ENCODE results near the gene SULT1A2. TPM values are rescaled to one million over a fixed set of nuclear protein-coding genes. Genes with fewer than 3 reads are reported as not detected.
"Not testable (repeated sequence)": the region's sequence is repeated elsewhere in the genome, so short reads cannot be mapped to it uniquely, and the experiment has no call there.

The SULT1A2 gene
- total RNA-seq, 1 donor from 2014 or later, result 1.1 TPM

DNA sequence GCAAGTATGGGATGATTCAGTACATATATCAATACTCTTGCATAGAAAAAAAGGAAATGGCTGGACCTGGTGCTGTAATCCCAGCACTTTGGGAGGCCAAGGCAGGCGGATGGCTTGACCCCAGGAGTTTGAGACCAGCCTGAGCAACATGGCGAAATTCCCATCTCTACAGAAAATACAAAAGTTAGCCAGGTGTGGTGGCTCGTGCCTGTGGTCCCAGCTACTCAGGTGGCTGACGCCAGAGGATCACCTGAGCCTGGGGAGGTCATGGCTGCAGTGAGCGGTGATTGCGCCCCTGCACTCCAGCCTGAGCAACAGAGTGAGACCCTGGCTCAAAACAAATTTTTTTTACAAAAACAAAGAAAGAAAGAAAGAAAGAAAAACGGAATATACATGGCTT, 50.2 kb downstream of the SULT1A2 start:
- Histone ChIP-seq H3K9me3 (replicated peaks) (no peaks in the 10 kb centered on the region), H3K27ac (replicated peaks) (no peak overlapping the region), H3K4me1 (no peaks in the 10 kb centered on the region), H3K4me3 (no peak overlapping the region), H3K36me3 (no peaks in the 10 kb centered on the region), H3K27me3 (ENCODE audit: low read depth) (peaks cover 5% of the 10 kb centered on the region)
- no peak for TF ChIP-seq CTCF (IDR thresholded peaks at IDR 0.05; ENCODE audit: borderline replicate concordance)
- intact Hi-C loops (cut with micrococcal nuclease), result no loop called here
- no peak for DNase-seq

GRCh38 chr16:28545964-28546363, 50.9 kb downstream of the SULT1A2 start:
- H3K4me3 ChIP-seq; H3K27ac ChIP-seq (replicated peaks); intact Hi-C loops (cut with micrococcal nuclease); H3K4me1 ChIP-seq; H3K9me3 ChIP-seq (replicated peaks); H3K27me3 ChIP-seq (ENCODE audit: low read depth); H3K36me3 ChIP-seq; DNase-seq: not testable (repeated sequence)

DNA sequence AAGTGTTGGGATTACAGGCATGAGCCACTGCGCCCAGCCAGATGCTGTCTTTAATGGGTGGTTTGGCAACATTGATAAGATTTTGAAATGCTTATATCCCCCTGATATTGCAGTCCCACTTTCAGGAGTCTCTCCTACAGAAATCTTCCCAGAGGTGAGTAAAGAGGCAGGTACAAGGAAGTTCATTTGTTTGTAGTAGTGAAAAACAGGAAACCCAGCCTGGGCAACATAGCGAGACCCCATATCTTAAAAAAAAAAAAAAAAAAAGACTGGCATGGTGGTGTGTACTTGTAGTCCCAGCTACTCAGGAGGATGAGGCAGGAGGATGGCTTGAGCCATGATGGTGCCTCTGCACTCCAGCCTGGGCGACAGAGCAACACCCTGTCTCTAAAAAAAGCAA, 51.9 kb downstream of the SULT1A2 start:
- Histone ChIP-seq H3K9me3 (replicated peaks) (no peaks in the 10 kb centered on the region), H3K27ac (replicated peaks) (no peak overlapping the region), H3K4me1 (no peaks in the 10 kb centered on the region), H3K4me3 (no peak overlapping the region), H3K36me3 (no peaks in the 10 kb centered on the region), H3K27me3 (ENCODE audit: low read depth) (peaks cover 5% of the 10 kb centered on the region)
- intact Hi-C loops (cut with micrococcal nuclease), result no loop called here
- TF ChIP-seq CTCF (IDR thresholded peaks at IDR 0.05; ENCODE audit: borderline replicate concordance), result no peak
- no peak for DNase-seq

- Histone ChIP-seq H3K4me1 (peaks cover 14% of the 10 kb centered on the region), H3K4me3 (no peak overlapping the region), H3K36me3 (no peaks in the 10 kb centered on the region), H3K27ac (replicated peaks) (no peak overlapping the region), H3K9me3 (replicated peaks) (no peaks in the 10 kb centered on the region), H3K27me3 (ENCODE audit: low read depth) (no peaks in the 10 kb centered on the region)
- intact Hi-C loops (cut with micrococcal nuclease), result no loop called here
- TF ChIP-seq CTCF (IDR thresholded peaks at IDR 0.05; ENCODE audit: borderline replicate concordance), result no peak
- DNase-seq, result no peak
Measured at GRCh38 chr16:28543072-28543471, 53.8 kb downstream of the SULT1A2 start.

- H3K36me3 ChIP-seq, result no peaks in the 10 kb centered on the region
- intact Hi-C loops (cut with micrococcal nuclease), result no loop called here
- H3K9me3 ChIP-seq (replicated peaks), result no peaks in the 10 kb centered on the region
- H3K4me3 ChIP-seq, result no peak overlapping the region
- no peak for DNase-seq
- H3K27me3 ChIP-seq (ENCODE audit: low read depth), result no peaks in the 10 kb centered on the region
- H3K4me1 ChIP-seq, result peaks cover 18% of the 10 kb centered on the region
- no peak for TF ChIP-seq CTCF (IDR thresholded peaks at IDR 0.05; ENCODE audit: borderline replicate concordance)
- no peak overlapping the region for H3K27ac ChIP-seq (replicated peaks)
Measured at GRCh38 chr16:28542646-28543045, 54.2 kb downstream of the SULT1A2 start.

Other genes with a start within 250 kb of the SULT1A2 start
- gene NPIPB6, start 233.5 kb downstream of the SULT1A2 start, total RNA-seq, result 1.1 TPM
- 41.6 TPM for gene EIF3CL, start 193.2 kb downstream of the SULT1A2 start, total RNA-seq
- gene NPIPB7, start 124.7 kb downstream of the SULT1A2 start, total RNA-seq, result not detected
- gene CLN3, start 105.0 kb downstream of the SULT1A2 start, total RNA-seq, result 13.6 TPM
- gene APOBR, start 102.4 kb downstream of the SULT1A2 start, total RNA-seq, result 0.38 TPM
- not detected for gene IL27, start 90.2 kb downstream of the SULT1A2 start, total RNA-seq
- 33.1 TPM for gene NUPR1, start 58.1 kb downstream of the SULT1A2 start, total RNA-seq
- gene SGF29, start 43.1 kb downstream of the SULT1A2 start, total RNA-seq, result 16.5 TPM
- 13.7 TPM for gene SULT1A1, start 13.0 kb upstream of the SULT1A2 start, total RNA-seq
- not detected for gene NPIPB8, start 41.0 kb upstream of the SULT1A2 start, total RNA-seq
- 439 TPM for gene EIF3C, start 114.4 kb upstream of the SULT1A2 start, total RNA-seq
- gene NPIPB9, start 154.7 kb upstream of the SULT1A2 start, total RNA-seq, result not detected
- 51.2 TPM for gene ATXN2L, start 225.9 kb upstream of the SULT1A2 start, total RNA-seq
- gene TUFM, start 249.3 kb upstream of the SULT1A2 start, total RNA-seq, result 236 TPM

All from left ventricle myocardium inferior (tissue), 1 donor.